GM12878 (cell line): ENCODE measurements around the gene LRRC53. TPM values are rescaled to one million over a fixed set of nuclear protein-coding genes. Genes with fewer than 3 reads are reported as not detected.

Experiments
- ATAC-seq: fragments of 200-7000 bp; cut with Tn5 transposase; 3 replicates; pipeline ENCODE4 v1.9.1; 2020; ENCODE audit warnings: mild to moderate bottlenecking, moderate library complexity
- BruUV-seq: library from RNA; stranded (reverse); fragments of 400-500 nt; replicated peaks from 2 replicates; lab custom pipeline; 2021; lab: Mats Ljungman, UMichigan
- CTCF ChIA-PET: fragments of 300-600 bp; sonication (Branson Sonifier 250); formaldehyde crosslinking; extraction: SDS; loops from one replicate; lab custom pipeline; 2021; ENCODE audit warnings: inconsistent platforms; lab: Yijun Ruan, JAX
- POLR2A ChIA-PET: fragments of 350-600 bp; formaldehyde crosslinking; extraction: SDS; loops from one replicate; lab custom pipeline; 2021; ENCODE audit warnings: inconsistent platforms; lab: Charles Lee
- RAD21 ChIA-PET: fragments of 300-600 bp; sonication (Branson Sonifier 250); formaldehyde crosslinking; loops from one replicate; lab custom pipeline; 2023; ENCODE audit warnings: antibody characterized with exemption; ENCODE audit not compliant: unreplicated experiment; lab: Charles Lee
- SMC1A ChIA-PET: fragments of 300-600 bp; sonication (Branson Sonifier 250); formaldehyde crosslinking; loops from one replicate; lab custom pipeline; 2023; ENCODE audit not compliant: unreplicated experiment, uncharacterized antibody; lab: Charles Lee
- DNase-seq: peaks from one replicate; pipeline ENCODE4 v3.0.0-alpha.2; 2011; ENCODE audit warnings: low read depth, low spot score
- FAIRE-seq: peaks from 3 replicates; lab custom pipeline; 2011; peaks lifted over from hg19 to GRCh38; lab: Jason Lieb, UNC
- H2AFZ ChIP-seq: 2 replicates; pipeline ENCODE4 v1.6.0; 2011; ENCODE audit warnings: low read depth, low read length, control low read depth; ENCODE audit not compliant: control insufficient read depth
- H3K27ac ChIP-seq: 2 replicates; pipeline ENCODE4 v1.5.1; 2011; ENCODE audit warnings: control low read depth; ENCODE audit not compliant: control insufficient read depth, insufficient read depth
- H3K27me3 ChIP-seq, 2 experiments: replicated peaks in 1 of 2; 2 replicates each; pipeline versions ENCODE4 v1.6.0 to v1.6.1; 2011; ENCODE audit warnings: low read length in 1 of 2; ENCODE audit not compliant: control insufficient read depth in 2 of 2, insufficient read depth in 2 of 2
- H3K36me3 ChIP-seq, 2 experiments: 2 replicates each; pipeline ENCODE4 v1.5.1; 2011; ENCODE audit warnings: low read length in 1 of 2; ENCODE audit not compliant: control insufficient read depth in 2 of 2, insufficient read depth in 2 of 2
- H3K4me1 ChIP-seq: 2 replicates; pipeline ENCODE4 v1.6.1; 2011; ENCODE audit warnings: mild to moderate bottlenecking, low read length, moderate library complexity, mixed read lengths; ENCODE audit not compliant: control insufficient read depth, insufficient read depth
- H3K4me2 ChIP-seq: 2 replicates; pipeline ENCODE4 v1.6.0; 2011; ENCODE audit warnings: control low read depth; ENCODE audit not compliant: control insufficient read depth, insufficient read depth
- H3K4me3 ChIP-seq: fragments of 200-600 bp; sonication (generic); 2 replicates; pipeline ENCODE4 v1.5.1; 2016
- H3K79me2 ChIP-seq: 2 replicates; pipeline ENCODE4 v1.6.0; 2011; ENCODE audit warnings: low read length; ENCODE audit not compliant: control insufficient read depth, insufficient read depth
- H3K9ac ChIP-seq: 2 replicates; pipeline ENCODE4 v1.8.0; 2011; ENCODE audit warnings: low read length, control low read depth, mixed read lengths; ENCODE audit not compliant: control insufficient read depth, insufficient read depth
- H3K9me3 ChIP-seq: replicated peaks from 3 replicates; pipeline ENCODE4 v1.5.1; 2011; ENCODE audit warnings: mild to moderate bottlenecking, low read length; ENCODE audit not compliant: control insufficient read depth, insufficient read depth
- H4K20me1 ChIP-seq: 2 replicates; pipeline ENCODE4 v1.6.0; 2011; ENCODE audit not compliant: control insufficient read depth, insufficient read depth
- BACH1 ChIP-seq: fragments of 450-650 bp; IDR thresholded peaks from 2 replicates; pipeline ENCODE4 v1.6.1; 2017; ENCODE audit warnings: mild to moderate bottlenecking, borderline replicate concordance
- CREM ChIP-seq: IDR thresholded peaks from 2 replicates; pipeline ENCODE4 v1.6.1; 2014; ENCODE audit warnings: antibody characterized with exemption, low read depth
- DPF2 ChIP-seq: fragments of 450-650 bp; IDR thresholded peaks from 2 replicates; pipeline ENCODE4 v1.6.1; 2017; ENCODE audit warnings: mild to moderate bottlenecking
- ESRRA ChIP-seq: IDR thresholded peaks from 2 replicates; pipeline ENCODE4 v1.6.1; 2012; ENCODE audit warnings: mild to moderate bottlenecking, low read length, improper control_type of control experiment
- KLF5 ChIP-seq: fragments of 450-650 bp; IDR thresholded peaks from 2 replicates; pipeline ENCODE4 v1.6.1; 2014; ENCODE audit warnings: mild to moderate bottlenecking; ENCODE audit not compliant: partially characterized antibody
- MEF2B ChIP-seq: fragments of 450-650 bp; IDR thresholded peaks from 2 replicates; pipeline ENCODE4 v1.6.1; 2018; ENCODE audit warnings: mild to moderate bottlenecking, moderate library complexity; ENCODE audit not compliant: partially characterized antibody, poor library complexity, severe bottlenecking
- NFYB ChIP-seq: IDR thresholded peaks from 2 replicates; pipeline ENCODE4 v1.6.1; 2011; ENCODE audit warnings: low read depth, mild to moderate bottlenecking, low read length, improper control_type of control experiment, moderate library complexity; ENCODE audit not compliant: insufficient read depth
- RCOR1 ChIP-seq: conservative IDR thresholded peaks from 2 replicates; pipeline ENCODE4 v1.6.1; 2012; ENCODE audit warnings: low read depth, low read length, improper control_type of control experiment
- SP1 ChIP-seq: IDR thresholded peaks from one replicate; pipeline ENCODE4 v1.6.1; 2011; ENCODE audit warnings: low read depth, low read length
- WGBS: methylation state at CpG from one replicate; pipeline ENCODE4 v1.1.6; 2016; ENCODE audit warnings: low lambda C conversion rate; ENCODE audit not compliant: insufficient replicate concordance, insufficient coverage; ENCODE audit errors: missing lambda C conversion rate; 5-methylcytosine and 5-hydroxymethylcytosine counted together
- in situ Hi-C: fragments of 300-500 bp; cut with MboI; formaldehyde crosslinking; loops from 9 replicates; pipeline ENCODE4 v1.14.3; 2018; ENCODE audit warnings: mixed read lengths
- intact Hi-C: fragments of 100-400 bp; cut with micrococcal nuclease; formaldehyde crosslinking; loops from one replicate; pipeline ENCODE4 v1.14.2; 2022; ENCODE audit not compliant: unreplicated experiment
- polyA plus RNA-seq, 11 experiments: library from polyadenylated mRNA; depleted of rRNA in 4 of 11; unstranded in 6 of 11; stranded (reverse) in 5 of 11; fragments of >200 nt; fragmentation: Nextera tagmentation in 4 of 11; fragmentation: Illumina TruSeq in 1 of 11; extraction: Ambion mirVana in 4 of 11; extraction: Trizol in 1 of 11; gene quantifications; 1 replicate in 1 of 11; 2 replicates in 10 of 11; pipeline versions ENCODE4 v1.2.1 to v1.2.3, GENCODE V29; 2011 to 2016; ENCODE audit warnings: inconsistent platforms in 2 of 11, missing spikeins in 2 of 11, low read depth in 1 of 11
- total RNA-seq, 4 experiments: library from RNA; depleted of rRNA in 3 of 4; stranded (reverse); fragments of >200 nt in 3 of 4; fragmentation: Illumina TruSeq in 1 of 4; extraction: Trizol in 1 of 4; gene quantifications; 2 replicates each; pipeline versions ENCODE4 v1.2.1 to v1.2.3, GENCODE V29; 2013 to 2021

Gene LRRC53
- total and polyA plus RNA-seq, 10 of the 15 experiments (the other 5 are each of a cell fraction or from before 2014, with no cell fraction given), result not detected

GRCh38 chr1:74481607-74482006, 30.8 kb downstream of the LRRC53 start:
- intact Hi-C loops (no loop called here), in situ Hi-C loops (no loop called here)
- WGBS, result 79% methylated on average over 3 of the region's 3 CpGs
- H3K4me3 ChIP-seq, result no peak overlapping the region
- H3K27me3 ChIP-seq, result no peaks in the 10 kb centered on the region
- no peak for DNase-seq
- TF ChIP-seq SP1 (no peak), MEF2B (no peak), DPF2 (no peak), KLF5 (no peak), BACH1 (no peak), RCOR1 (no peak), ESRRA (no peak)
- no peaks in the 10 kb centered on the region for H3K4me1 ChIP-seq
- ChIA-PET RAD21 (no interaction called here), CTCF (interaction anchor here (0.8 kb wide), 1 partner anchor 13 kb away, joined by 3 read pairs; no protein-coding TSS in a partner anchor), POLR2A (no interaction called here), SMC1A (interaction anchor here (1.5 kb wide), 1 partner anchor 13 kb away, joined by 5 read pairs; no protein-coding TSS in a partner anchor)
- ATAC-seq, result no peak
- no peak overlapping the region for H3K4me2 ChIP-seq
- H4K20me1 ChIP-seq, result no peaks in the 10 kb centered on the region
- no peak overlapping the region for H3K27ac ChIP-seq
- H3K36me3 ChIP-seq, result no peaks in the 10 kb centered on the region
- H3K9ac ChIP-seq, result no peak overlapping the region
- BruUV-seq, result no TSS peak
- no peak overlapping the region for H2AFZ ChIP-seq
- H3K79me2 ChIP-seq, result no peaks in the 10 kb centered on the region
- H3K9me3 ChIP-seq, result no peaks in the 10 kb centered on the region
- no peak for FAIRE-seq

GRCh38 chr1:74480068-74480467, 32.3 kb downstream of the LRRC53 start:
- no peak overlapping the region for H3K4me3 ChIP-seq

More at GRCh38 chr1:74480068-74480467, 32.3 kb downstream of the LRRC53 start:
- in situ Hi-C loops, result no loop called here
- H3K36me3 ChIP-seq, result no peaks in the 10 kb centered on the region
- ATAC-seq, result no peak
- CTCF ChIA-PET, result interaction anchor here (0.7 to 1.3 kb wide), 2 partner anchors 11 to 1439 kb away, joined by 3 to 6 read pairs; no protein-coding TSS in a partner anchor
- FAIRE-seq, result no peak
- no peaks in the 10 kb centered on the region for H3K27me3 ChIP-seq
- no peaks in the 10 kb centered on the region for H3K4me1 ChIP-seq
- TF ChIP-seq NFYB (no peak), CREM (no peak)
- H2AFZ ChIP-seq, result no peak overlapping the region
- RAD21 ChIA-PET, result no interaction called here
- intact Hi-C loops, result no loop called here
- POLR2A ChIA-PET, result no interaction called here
- H4K20me1 ChIP-seq, result no peaks in the 10 kb centered on the region
- no peak overlapping the region for H3K27ac ChIP-seq
- no peaks in the 10 kb centered on the region for H3K9me3 ChIP-seq
- WGBS, result 49% methylated on average over 6 of the region's 6 CpGs
- no TSS peak for BruUV-seq
- DNase-seq, result no peak
- no peak overlapping the region for H3K4me2 ChIP-seq
- H3K9ac ChIP-seq, result no peak overlapping the region
- H3K79me2 ChIP-seq, result no peaks in the 10 kb centered on the region
- SMC1A ChIA-PET, result interaction anchor here (1.3 to 1.5 kb wide), 2 partner anchors 11 to 209 kb away, joined by 3 to 5 read pairs; no protein-coding TSS in a partner anchor
